GM13976 (cell line): Measurements from ENCODE around the gene TACC2.
"Not testable (repeated sequence)": the region's sequence is repeated elsewhere in the genome, so short reads cannot be mapped to it uniquely, and the experiment has no call there.

Experiments used
- DNase-seq: peaks from one replicate; pipeline ENCODE4 v3.0.0; 2012; ENCODE audit warnings: low spot score
- in situ Hi-C: fragments of 300-500 bp; cut with MboI; formaldehyde crosslinking; loops from one replicate; pipeline ENCODE4 v1.12.0; 2022; ENCODE audit warnings: low sequenced_read_pairs, mixed read lengths, inconsistent platforms; ENCODE audit not compliant: unreplicated experiment
- TF ChIP-seq, protein P1 (sequence below): IDR thresholded peaks from 2 replicates; pipeline ENCODE4 v1.5.1; 2012; ENCODE audit warnings: borderline replicate concordance, mild to moderate bottlenecking; ENCODE audit not compliant: insufficient read depth; ENCODE audit errors: extremely low read depth, missing control alignments, control extremely low read depth

Gene TACC2

DNA sequence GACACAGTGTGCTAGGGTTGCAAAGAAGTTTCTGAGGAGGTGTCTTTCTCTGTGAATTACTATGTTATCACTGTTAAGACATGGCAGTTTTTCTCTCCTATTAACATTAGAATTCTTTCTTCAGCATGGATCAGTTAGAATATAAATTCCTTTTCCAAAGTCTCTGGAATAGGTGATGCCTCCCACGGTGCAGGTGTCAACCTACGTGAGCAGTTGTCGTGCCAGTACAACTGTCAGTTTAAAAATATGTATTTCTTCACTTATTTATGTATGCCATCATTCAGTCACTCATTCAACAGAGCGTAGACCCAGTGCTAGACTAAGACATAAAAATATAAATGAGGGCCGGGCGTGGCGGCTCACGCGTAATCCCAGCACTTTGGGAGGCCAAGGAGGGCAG, 83.5 kb downstream of the TACC2 start:
- DNase-seq: no peak
- in situ Hi-C loops: no loop called here
- TF ChIP-seq, protein P1, sequence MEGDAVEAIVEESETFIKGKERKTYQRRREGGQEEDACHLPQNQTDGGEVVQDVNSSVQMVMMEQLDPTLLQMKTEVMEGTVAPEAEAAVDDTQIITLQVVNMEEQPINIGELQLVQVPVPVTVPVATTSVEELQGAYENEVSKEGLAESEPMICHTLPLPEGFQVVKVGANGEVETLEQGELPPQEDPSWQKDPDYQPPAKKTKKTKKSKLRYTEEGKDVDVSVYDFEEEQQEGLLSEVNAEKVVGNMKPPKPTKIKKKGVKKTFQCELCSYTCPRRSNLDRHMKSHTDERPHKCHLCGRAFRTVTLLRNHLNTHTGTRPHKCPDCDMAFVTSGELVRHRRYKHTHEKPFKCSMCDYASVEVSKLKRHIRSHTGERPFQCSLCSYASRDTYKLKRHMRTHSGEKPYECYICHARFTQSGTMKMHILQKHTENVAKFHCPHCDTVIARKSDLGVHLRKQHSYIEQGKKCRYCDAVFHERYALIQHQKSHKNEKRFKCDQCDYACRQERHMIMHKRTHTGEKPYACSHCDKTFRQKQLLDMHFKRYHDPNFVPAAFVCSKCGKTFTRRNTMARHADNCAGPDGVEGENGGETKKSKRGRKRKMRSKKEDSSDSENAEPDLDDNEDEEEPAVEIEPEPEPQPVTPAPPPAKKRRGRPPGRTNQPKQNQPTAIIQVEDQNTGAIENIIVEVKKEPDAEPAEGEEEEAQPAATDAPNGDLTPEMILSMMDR: no peak

DNA sequence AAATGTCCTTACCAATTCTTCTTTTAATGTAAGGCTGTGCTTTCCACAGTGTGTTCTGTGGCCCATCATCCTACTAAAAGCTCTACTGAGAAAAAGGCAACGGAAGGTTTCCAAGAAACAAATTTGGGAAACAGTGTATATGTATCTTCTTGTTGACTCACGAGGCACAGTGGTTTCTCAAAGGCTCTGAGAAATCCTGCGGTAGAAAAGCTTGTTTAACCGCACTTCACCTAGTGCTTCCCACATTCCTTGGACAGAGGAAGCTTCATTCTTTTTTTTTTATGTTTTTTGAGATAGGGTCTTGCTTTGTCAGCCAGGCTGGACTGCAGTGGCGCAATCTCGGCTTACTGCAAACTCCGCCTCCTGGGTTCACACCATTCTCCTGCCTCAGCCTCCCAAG, 84.5 kb downstream of the TACC2 start:
- in situ Hi-C loops: no loop called here
- no peak for DNase-seq
- TF ChIP-seq, protein P1: no peak

DNA sequence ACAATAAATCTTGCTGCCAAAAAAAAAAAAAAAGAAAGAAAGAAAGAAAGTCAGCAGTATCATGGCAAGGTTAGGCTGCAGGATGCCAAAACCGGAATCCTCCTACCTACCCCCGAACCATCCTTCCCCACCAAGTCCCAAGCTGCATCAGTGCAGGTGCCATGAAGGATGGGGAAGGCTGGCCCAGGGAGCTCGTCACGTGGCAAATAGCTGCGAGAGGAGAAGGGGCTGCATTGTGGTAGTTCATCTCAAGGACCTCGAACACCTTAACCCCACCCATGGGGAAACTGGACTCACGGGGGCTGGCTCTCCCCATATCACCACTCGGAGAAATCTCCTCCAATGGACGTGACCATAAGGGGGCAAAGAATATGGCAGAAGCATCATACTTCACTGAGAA, 86.2 kb downstream of the TACC2 start:
- DNase-seq: no peak
- TF ChIP-seq, protein P1: no peak
- in situ Hi-C loops: no loop called here

DNA sequence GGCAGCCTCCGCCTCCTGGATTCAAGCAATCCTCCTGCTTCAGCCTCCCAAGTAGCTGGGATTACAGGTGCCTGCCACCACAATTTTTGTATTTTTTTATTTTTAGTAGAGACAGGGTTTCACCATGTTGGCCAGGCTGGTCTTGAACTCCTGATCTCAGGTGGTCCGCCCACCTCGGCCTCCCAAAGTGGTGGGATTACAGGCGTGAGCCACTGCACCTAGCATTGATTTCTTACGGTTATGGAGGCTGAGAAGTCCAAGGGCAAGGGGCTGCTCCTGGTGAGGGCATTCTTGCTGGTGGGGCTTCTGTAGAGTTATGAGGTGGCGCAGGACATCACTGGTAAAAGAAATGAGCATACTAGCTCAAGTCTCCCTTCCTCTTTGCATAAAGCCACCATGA, 86.9 kb downstream of the TACC2 start:
- DNase-seq, in situ Hi-C loops: not testable (repeated sequence)

DNA sequence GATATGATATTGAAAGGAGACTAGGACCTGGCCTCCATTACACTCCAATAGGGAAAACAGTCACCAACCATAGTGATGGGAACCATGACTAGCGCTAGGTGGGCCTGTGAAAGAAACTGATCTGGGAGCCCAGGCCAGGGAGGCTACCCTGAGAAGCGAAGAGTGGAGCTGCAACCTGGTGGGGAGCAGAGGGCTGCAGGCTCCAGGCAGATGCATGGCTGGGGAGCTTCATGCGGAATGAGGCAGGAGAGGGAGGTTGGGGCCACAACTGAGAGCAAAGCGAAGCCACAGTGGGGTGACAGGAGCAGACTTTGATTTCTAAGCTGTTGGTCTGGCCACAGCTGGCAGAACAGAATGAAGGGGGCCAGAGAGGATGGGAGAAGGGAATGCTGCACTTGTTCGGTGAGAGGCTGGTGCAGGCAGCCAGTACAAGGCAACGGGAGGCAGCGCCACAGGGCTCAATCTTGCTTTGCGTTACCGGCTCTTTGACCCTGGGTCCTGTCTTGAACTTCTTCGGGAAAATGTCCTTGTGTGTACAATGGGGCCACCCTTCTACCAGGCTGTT, 88.4 kb downstream of the TACC2 start:
- TF ChIP-seq, protein P1: no peak
- no peak for DNase-seq
- in situ Hi-C loops: no loop called here

DNA sequence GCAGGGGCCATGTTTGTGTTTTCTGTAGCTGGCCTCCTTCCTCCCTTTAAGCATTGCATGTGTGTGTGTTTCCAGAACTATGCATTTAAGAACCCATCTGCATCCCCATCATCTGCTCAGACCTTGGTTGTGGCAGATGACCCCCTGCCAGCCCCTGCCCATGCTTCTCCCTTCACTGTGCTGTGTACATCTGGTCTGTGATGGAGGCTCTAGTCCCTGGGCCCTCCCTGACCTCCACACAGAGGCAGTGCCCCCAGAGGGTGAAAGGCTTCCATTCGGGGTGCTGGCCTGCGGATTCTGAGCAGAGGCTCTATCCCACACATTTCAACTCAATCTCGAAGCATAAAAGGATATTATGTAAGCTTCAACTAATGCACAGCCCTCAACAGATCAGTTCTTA, 89.4 kb downstream of the TACC2 start:
- TF ChIP-seq, protein P1: no peak
- in situ Hi-C loops: no loop called here
- DNase-seq: no peak

DNA sequence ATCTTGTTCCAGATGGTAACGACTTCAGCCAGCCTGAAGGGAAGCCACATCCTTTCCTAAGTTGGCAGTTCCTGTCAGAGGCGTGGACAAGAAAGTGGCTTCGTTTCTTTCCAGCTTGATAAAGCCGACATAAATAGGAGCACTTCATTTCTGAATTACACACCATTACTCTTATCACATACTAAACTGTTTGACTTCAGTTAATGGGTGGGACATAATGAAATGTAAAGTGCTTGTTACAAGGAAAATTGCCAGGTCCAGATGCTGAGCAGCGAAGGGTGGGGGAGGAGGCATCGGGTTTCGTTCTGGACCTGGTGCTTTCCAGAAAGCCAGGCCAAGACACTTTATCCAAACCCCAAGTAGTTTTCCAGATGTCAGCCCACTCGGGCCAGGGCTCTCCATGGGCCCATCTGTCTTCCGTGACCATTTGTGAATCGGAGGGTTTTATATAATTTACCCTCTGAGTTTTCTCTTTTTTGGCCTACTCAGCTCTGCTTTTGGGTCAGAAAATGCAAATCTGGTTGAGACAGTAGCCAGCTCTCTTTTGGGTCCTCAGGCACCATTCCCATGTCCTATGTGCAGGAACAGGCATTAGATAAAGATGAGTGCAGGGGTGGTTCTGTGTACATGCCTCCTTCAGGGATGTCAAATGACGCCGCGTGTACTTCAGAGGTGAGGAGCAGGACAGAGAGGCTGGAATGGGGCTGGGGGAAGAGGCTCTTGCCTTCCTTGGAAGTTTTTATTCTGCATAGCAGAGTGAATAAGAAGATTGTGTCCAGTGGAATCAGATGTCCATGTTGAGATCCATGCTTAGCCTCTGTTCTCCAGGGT, 90.2 kb downstream of the TACC2 start:
- no peak for DNase-seq
- TF ChIP-seq, protein P1: no peak
- in situ Hi-C loops: no loop called here
